Measurements from ENCODE around the gene LCK. TPM values are rescaled to one million over a fixed set of nuclear protein-coding genes. Genes with fewer than 3 reads are reported as not detected.

The LCK gene
- polyA plus RNA-seq, 3 donors = 0.15 to 2.2 (median 1.7) TPM

- TF ChIP-seq CTCF (IDR thresholded peaks at IDR 0.05) = no peak
- Mint-ChIP-seq H3K4me1 (peaks cover 13% of the 10 kb centered on the region), H3K4me3 (no peak overlapping the region), H3K9me3 (peaks cover 0 to 6% (median 3%) of the 10 kb centered on the region in 7 donors), H3K36me3 (peaks cover 85% of the 10 kb centered on the region in 2 donors), H3K27me3 (ENCODE audit: low read depth in 3 of 3) (peaks cover 15 to 17% (median 17%) of the 10 kb centered on the region in 3 donors), H3K27ac (no peak overlapping the region)
- Histone ChIP-seq H3K4me3 (replicated peaks in 1 of 3; ENCODE audit: low read depth in 2 of 3, low read length in 3 of 3) (no peak overlapping the region), H3K27me3 (ENCODE audit: control insufficient read depth in 2 of 2, insufficient read depth in 2 of 2, low read length in 2 of 2) (peaks cover 7 to 15% of the 10 kb centered on the region in 2 donors), H3K27ac (ENCODE audit: low read depth in 1 of 2, low read length in 2 of 2) (no peak overlapping the region), H4K20me1 (ENCODE audit: insufficient read depth, low read length) (peaks cover 55% of the 10 kb centered on the region), H3K4me2 (replicated peaks; ENCODE audit: extremely low read depth, low read length, poor library complexity, severe bottlenecking) (no peak overlapping the region), H3K4me1 (ENCODE audit: control insufficient read depth in 1 of 2, insufficient read depth in 2 of 2, low read length in 2 of 2) (peaks cover 7 to 14% of the 10 kb centered on the region in 2 donors), H3K9ac (ENCODE audit: insufficient read depth, low read length, poor library complexity, severe bottlenecking) (no peak overlapping the region), H3K36me3 (replicated peaks in 1 of 2; ENCODE audit: control insufficient read depth in 1 of 2, insufficient read depth in 2 of 2, low read length in 2 of 2) (peaks cover 74 to 84% of the 10 kb centered on the region in 2 donors), H3K9me3 (replicated peaks in 1 of 2; ENCODE audit: control insufficient read depth in 1 of 2, insufficient read depth in 1 of 2, low read length in 2 of 2) (no peaks in the 10 kb centered on the region), H2AFZ (ENCODE audit: insufficient read depth, low read depth, low read length, poor library complexity, severe bottlenecking) (no peak overlapping the region), H3K79me2 (ENCODE audit: insufficient read depth, low read length) (no peaks in the 10 kb centered on the region)
- no peak for DNase-seq
- 97% methylated on average over 11 of the region's 12 CpGs for WGBS (ENCODE audit: insufficient coverage)
- intact Hi-C loops (cut with micrococcal nuclease) = loop anchor here in 1 of 2 donors (5.0 kb wide), 1 partner anchor 42 kb away; no protein-coding TSS in a partner anchor
Measured at GRCh38 chr1:32330558-32331151, 79.6 kb downstream of the LCK start.

- no peak overlapping the region for H3K9ac ChIP-seq (ENCODE audit: insufficient read depth, low read length, poor library complexity, severe bottlenecking)
- H3K4me3 ChIP-seq (replicated peaks in 1 of 3; ENCODE audit: low read depth in 2 of 3, low read length in 3 of 3) = no peak overlapping the region
- no peak overlapping the region for H2AFZ ChIP-seq (ENCODE audit: insufficient read depth, low read depth, low read length, poor library complexity, severe bottlenecking)
- Mint-ChIP-seq H3K4me1 (peaks cover 13% of the 10 kb centered on the region), H3K27ac (peak overlapping the region in 1 of 7 donors; percentile 75), H3K36me3 (peaks cover 78 to 80% of the 10 kb centered on the region in 2 donors), H3K27me3 (ENCODE audit: low read depth in 3 of 3) (peaks cover 15 to 17% (median 17%) of the 10 kb centered on the region in 3 donors), H3K4me3 (no peak overlapping the region), H3K9me3 (peaks cover 0 to 6% (median 3%) of the 10 kb centered on the region in 7 donors)
- peaks cover 55% of the 10 kb centered on the region for H4K20me1 ChIP-seq (ENCODE audit: insufficient read depth, low read length)
- 98% methylated on average over 9 of the region's 12 CpGs for WGBS (ENCODE audit: insufficient coverage)
- peaks cover 7 to 15% of the 10 kb centered on the region in 2 donors for H3K27me3 ChIP-seq (ENCODE audit: control insufficient read depth in 2 of 2, insufficient read depth in 2 of 2, low read length in 2 of 2)
- no peak overlapping the region for H3K27ac ChIP-seq (ENCODE audit: low read depth in 1 of 2, low read length in 2 of 2)
- no peak overlapping the region for H3K4me2 ChIP-seq (replicated peaks; ENCODE audit: extremely low read depth, low read length, poor library complexity, severe bottlenecking)
- peaks cover 68 to 77% of the 10 kb centered on the region in 2 donors for H3K36me3 ChIP-seq (replicated peaks in 1 of 2; ENCODE audit: control insufficient read depth in 1 of 2, insufficient read depth in 2 of 2, low read length in 2 of 2)
- TF ChIP-seq CTCF (IDR thresholded peaks at IDR 0.05) = no peak
- no peaks in the 10 kb centered on the region for H3K9me3 ChIP-seq (replicated peaks in 1 of 2; ENCODE audit: control insufficient read depth in 1 of 2, insufficient read depth in 1 of 2, low read length in 2 of 2)
- no peaks in the 10 kb centered on the region for H3K79me2 ChIP-seq (ENCODE audit: insufficient read depth, low read length)
- H3K4me1 ChIP-seq (ENCODE audit: control insufficient read depth in 1 of 2, insufficient read depth in 2 of 2, low read length in 2 of 2) = peaks cover 12 to 23% of the 10 kb centered on the region in 2 donors
- intact Hi-C loops (cut with micrococcal nuclease) = loop anchor here in 1 of 2 donors (5.0 kb wide), 1 partner anchor 41 kb away; no protein-coding TSS in a partner anchor
- no peak for DNase-seq
Measured at GRCh38 chr1:32331549-32331948, 80.5 kb downstream of the LCK start.
